Fibroblast of skin of right biceps (primary cell): ENCODE data around the gene NUDT3.
"Not testable (repeated sequence)": the region's sequence is repeated elsewhere in the genome, so short reads cannot be mapped to it uniquely, and the experiment has no call there.

Source experiments
- DNase-seq: peaks from one replicate; pipeline ENCODE4 v3.0.0-alpha.2; 2013

NUDT3 gene

GRCh38 chr6:34248198-34248726 lies 144.2 kb downstream of the NUDT3 start:
- DNase-seq, result no peak

- no peak for DNase-seq
These were observed 144.8 kb downstream of the NUDT3 start for GRCh38 chr6:34247481-34248197.

GRCh38 chr6:34246563-34247391 lies 145.7 kb downstream of the NUDT3 start:
- no peak for DNase-seq

- no peak for DNase-seq
These were observed 146.3 kb downstream of the NUDT3 start for GRCh38 chr6:34246249-34246562.

- DNase-seq, result not testable (repeated sequence)
These were observed 146.7 kb downstream of the NUDT3 start for GRCh38 chr6:34245761-34246140.

- not testable (repeated sequence) for DNase-seq
These were observed 147.3 kb downstream of the NUDT3 start for GRCh38 chr6:34245032-34245760.

GRCh38 chr6:34243901-34244884 lies 148.3 kb downstream of the NUDT3 start:
- DNase-seq, result peak; percentile 94

- peak; percentile 59 for DNase-seq
These were observed 149.2 kb downstream of the NUDT3 start for GRCh38 chr6:34243131-34243771.

GRCh38 chr6:34242252-34243130 lies 150.0 kb downstream of the NUDT3 start:
- no peak for DNase-seq

GRCh38 chr6:34241351-34242215 lies 150.9 kb downstream of the NUDT3 start:
- no peak for DNase-seq

GRCh38 chr6:34240329-34241248 lies 151.9 kb downstream of the NUDT3 start:
- DNase-seq, result no peak

- DNase-seq, result no peak
These were observed 152.6 kb downstream of the NUDT3 start for GRCh38 chr6:34239893-34240292.

- no peak for DNase-seq
These were observed 153.0 kb downstream of the NUDT3 start for GRCh38 chr6:34239500-34239825.

GRCh38 chr6:34238585-34239499 lies 153.6 kb downstream of the NUDT3 start:
- DNase-seq, result no peak

GRCh38 chr6:34237722-34238584 lies 154.5 kb downstream of the NUDT3 start:
- DNase-seq, result peak; percentile 65

GRCh38 chr6:34237316-34237721 lies 155.2 kb downstream of the NUDT3 start:
- no peak for DNase-seq
